SK-N-MC (cell line): Measurements from ENCODE around the gene RTN4.

Source experiments
- DNase-seq: peaks from one replicate; pipeline ENCODE4 v3.0.0-alpha.2; 2011; ENCODE audit warnings: low read depth, low spot score
- H3K27ac ChIP-seq: fragments of 200-600 bp; sonication (generic); 2 replicates; pipeline ENCODE4 v1.5.1; 2016; ENCODE audit warnings: mixed run types
- H3K36me3 ChIP-seq: fragments of 200-600 bp; sonication (generic); 2 replicates; pipeline ENCODE4 v1.6.1; 2017; ENCODE audit warnings: antibody characterized with exemption, low read length, mixed read lengths; ENCODE audit not compliant: insufficient read depth
- H3K4me3 ChIP-seq: fragments of 200-600 bp; sonication (generic); 2 replicates; pipeline ENCODE4 v1.5.1; 2016
- H3K9ac ChIP-seq: fragments of 200-600 bp; sonication (generic); 2 replicates; pipeline ENCODE4 v1.8.0; 2017; ENCODE audit warnings: mixed run types, mixed read lengths; ENCODE audit not compliant: insufficient read length
- H3K9me3 ChIP-seq: fragments of 200-600 bp; sonication (generic); 2 replicates; pipeline ENCODE4 v1.6.1; 2017; ENCODE audit warnings: low read depth, mild to moderate bottlenecking, antibody characterized with exemption, low read length, moderate library complexity, mixed read lengths
- EZH2 ChIP-seq: fragments of 200-600 bp; sonication (generic); IDR thresholded peaks from one replicate; pipeline ENCODE4 v1.6.1; 2017; ENCODE audit warnings: antibody characterized with exemption
- FOXP2 ChIP-seq: optimal IDR thresholded peaks from 2 replicates; pipeline ENCODE3; 2011; ENCODE audit warnings: mild to moderate bottlenecking, moderate library complexity; ENCODE audit not compliant: insufficient read depth; ENCODE audit errors: extremely low read length, control extremely low read depth
- POLR2AphosphoS5 ChIP-seq: IDR thresholded peaks from 2 replicates; pipeline ENCODE4 v1.6.1; 2012; ENCODE audit warnings: mild to moderate bottlenecking, low read depth, low read length, borderline replicate concordance

Gene RTN4

GRCh38 chr2:55019526-55020258, 30.6 kb downstream of the RTN4 start:
- no peak for DNase-seq
- peaks cover 45% of the 10 kb centered on the region for H3K36me3 ChIP-seq
- no peak overlapping the region for H3K27ac ChIP-seq
- no peaks in the 10 kb centered on the region; the same call in 1 of the 2 replicates for H3K9me3 ChIP-seq
- TF ChIP-seq FOXP2: no peak
- no peak for TF ChIP-seq EZH2
- TF ChIP-seq POLR2AphosphoS5: no peak
- H3K9ac ChIP-seq: no peak overlapping the region
- no peak overlapping the region for H3K4me3 ChIP-seq

GRCh38 chr2:55018619-55019018, 31.6 kb downstream of the RTN4 start:
- H3K4me3 ChIP-seq: no peak overlapping the region
- no peak for DNase-seq
- H3K27ac ChIP-seq: no peak overlapping the region
- H3K9me3 ChIP-seq: no peaks in the 10 kb centered on the region; the same call in 1 of the 2 replicates
- H3K36me3 ChIP-seq: peaks cover 41% of the 10 kb centered on the region
- no peak for TF ChIP-seq POLR2AphosphoS5
- TF ChIP-seq EZH2: no peak
- no peak for TF ChIP-seq FOXP2
- no peak overlapping the region for H3K9ac ChIP-seq

GRCh38 chr2:55017880-55018279, 32.4 kb downstream of the RTN4 start:
- Histone ChIP-seq H3K36me3 (peaks cover 41% of the 10 kb centered on the region), H3K27ac (no peak overlapping the region), H3K4me3 (no peak overlapping the region), H3K9ac (no peak overlapping the region), H3K9me3 (no peaks in the 10 kb centered on the region; the same call in 1 of the 2 replicates)
- no peak for DNase-seq
- TF ChIP-seq EZH2: no peak
- TF ChIP-seq FOXP2: no peak
- TF ChIP-seq POLR2AphosphoS5: no peak

GRCh38 chr2:55017428-55017827, 32.8 kb downstream of the RTN4 start:
- TF ChIP-seq FOXP2: no peak
- Histone ChIP-seq H3K9me3 (no peaks in the 10 kb centered on the region; the same call in 1 of the 2 replicates), H3K36me3 (peaks cover 41% of the 10 kb centered on the region), H3K4me3 (no peak overlapping the region), H3K27ac (no peak overlapping the region), H3K9ac (no peak overlapping the region)
- DNase-seq: no peak

GRCh38 chr2:55014962-55015939, 35.0 kb downstream of the RTN4 start:
- Histone ChIP-seq H3K27ac (peak overlapping the region; percentile 20; the same call in 1 of the 2 replicates), H3K9ac (no peak overlapping the region), H3K4me3 (no peak overlapping the region), H3K9me3 (no peaks in the 10 kb centered on the region; the same call in 1 of the 2 replicates), H3K36me3 (peaks cover 25% of the 10 kb centered on the region)
- TF ChIP-seq FOXP2: no peak
- no peak for TF ChIP-seq POLR2AphosphoS5
- TF ChIP-seq EZH2: no peak
- DNase-seq: no peak

- Histone ChIP-seq H3K9ac (peak overlapping the region; percentile 19), H3K4me3 (peak overlapping the region; percentile 19), H3K9me3 (no peaks in the 10 kb centered on the region; the same call in 1 of the 2 replicates), H3K36me3 (peaks cover 18% of the 10 kb centered on the region), H3K27ac (peak overlapping the region; percentile 63)
- no peak for DNase-seq
- no peak for TF ChIP-seq EZH2
- no peak for TF ChIP-seq FOXP2
- TF ChIP-seq POLR2AphosphoS5: no peak
These were observed 36.3 kb downstream of the RTN4 start for GRCh38 chr2:55013936-55014335.

GRCh38 chr2:55012672-55013484, 37.4 kb downstream of the RTN4 start:
- Histone ChIP-seq H3K4me3 (peak overlapping the region; percentile 66), H3K27ac (peak overlapping the region; percentile 63), H3K9ac (peak overlapping the region; percentile 46), H3K36me3 (peaks cover 7% of the 10 kb centered on the region), H3K9me3 (no peaks in the 10 kb centered on the region; the same call in 1 of the 2 replicates)
- no peak for DNase-seq
- TF ChIP-seq FOXP2 (no peak), POLR2AphosphoS5 (no peak), EZH2 (no peak)
